Right cardiac atrium (tissue), 5 donors: Measurements from ENCODE around the gene IRAK1BP1. TPM values are rescaled to one million over a fixed set of nuclear protein-coding genes. Genes with fewer than 3 reads are reported as not detected.
"Not testable (repeated sequence)": the region's sequence is repeated elsewhere in the genome, so short reads cannot be mapped to it uniquely, and the experiment has no call there.

Source experiments
- ATAC-seq, 2 donors: fragments of 200-7000 bp; cut with Tn5 transposase; one replicate each; pipeline versions ENCODE4 v1.8.0 to v1.9.1; 2020; ENCODE audit warnings: moderate library complexity in 2 of 2, mild to moderate bottlenecking in 1 of 2
- DNase-seq, 3 donors: peaks; one replicate each; pipeline ENCODE4 v3.0.0-alpha.2; 2020
- H3K27ac ChIP-seq: one replicate; pipeline ENCODE4 v1.5.1; 2013; ENCODE audit warnings: mild to moderate bottlenecking, low read length, control low read depth, moderate library complexity
- H3K27me3 ChIP-seq: one replicate; pipeline ENCODE4 v1.6.1; 2013; ENCODE audit not compliant: control insufficient read depth, insufficient read depth
- H3K4me1 ChIP-seq: one replicate; pipeline ENCODE4 v1.6.1; 2013; ENCODE audit warnings: low read length; ENCODE audit not compliant: control insufficient read depth, insufficient read depth
- H3K4me3 ChIP-seq: one replicate; pipeline ENCODE4 v1.5.1; 2013; ENCODE audit warnings: low read length, control low read depth
- H3K9me3 ChIP-seq: one replicate; pipeline ENCODE4 v1.6.1; 2013; ENCODE audit warnings: low read length; ENCODE audit not compliant: control insufficient read depth
- WGBS: extraction: QIAGEN DNeasy Blood & Tissue Kit; methylation state at CpG from one replicate; pipeline ENCODE4 v1.1.7; 2013; 5-methylcytosine and 5-hydroxymethylcytosine counted together
- intact Hi-C, 4 donors: fragments of 100-400 bp; cut with DNase I; formaldehyde crosslinking; loops; one replicate each; pipeline versions ENCODE4 v1.11.0 to v1.14.0; 2022 to 2023
- polyA plus RNA-seq: library from polyadenylated mRNA; stranded (reverse); fragments of 200-250 nt; gene quantifications from one replicate; pipeline ENCODE4 v1.2.3, GENCODE V29; 2013
- total RNA-seq, 4 donors: library from RNA; stranded (reverse); fragmentation: NEBNext Ultra II Directional; extraction: Animal tissue kit (Norgen Biotek cat#: 25700); gene quantifications; one replicate each; pipeline ENCODE4 v1.2.1, GENCODE V29; 2021
- donor health status: healthy with polysubstance abuse.
- donor health status: DM: no; HTN: yes; CAD: no.
- donor health status: DM: no; HTN: no; CAD: no.
- donor health status: DM: no; HTN: yes; CAD: no; lungs with severe emphysema.
- donor health status: DM: yes; HTN: yes; CAD: no.

The IRAK1BP1 gene
- total and polyA plus RNA-seq, 5 donors = 3.0 to 6.2 (median 4.2) TPM

DNA sequence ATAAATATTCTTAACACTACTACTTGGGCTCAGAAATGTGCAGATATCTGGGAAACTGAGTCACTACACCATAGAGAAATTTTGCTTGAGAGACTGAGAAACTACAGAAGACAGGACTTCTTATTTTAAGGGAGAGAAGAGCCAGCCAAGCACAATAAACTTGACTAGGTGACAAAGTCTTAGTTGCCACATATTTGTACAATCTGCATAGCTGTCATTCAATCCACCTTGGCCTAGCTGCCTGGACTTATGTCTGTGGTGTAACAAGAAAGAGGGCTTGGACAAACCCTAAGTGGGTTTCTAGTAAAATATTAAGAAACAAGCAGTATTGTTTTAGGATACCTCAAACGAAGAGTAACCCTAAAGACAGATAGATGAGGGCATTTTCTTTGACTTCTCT, 21.8 kb upstream of the IRAK1BP1 start:
- no peak for ATAC-seq
- Histone ChIP-seq H3K27ac (no peak overlapping the region), H3K9me3 (no peaks in the 10 kb centered on the region), H3K4me1 (no peaks in the 10 kb centered on the region), H3K27me3 (no peaks in the 10 kb centered on the region), H3K4me3 (no peak overlapping the region)
- intact Hi-C loops = no loop called here
- WGBS = 80% methylated on average over 1 of the region's 1 CpG
- DNase-seq = no peak

DNA sequence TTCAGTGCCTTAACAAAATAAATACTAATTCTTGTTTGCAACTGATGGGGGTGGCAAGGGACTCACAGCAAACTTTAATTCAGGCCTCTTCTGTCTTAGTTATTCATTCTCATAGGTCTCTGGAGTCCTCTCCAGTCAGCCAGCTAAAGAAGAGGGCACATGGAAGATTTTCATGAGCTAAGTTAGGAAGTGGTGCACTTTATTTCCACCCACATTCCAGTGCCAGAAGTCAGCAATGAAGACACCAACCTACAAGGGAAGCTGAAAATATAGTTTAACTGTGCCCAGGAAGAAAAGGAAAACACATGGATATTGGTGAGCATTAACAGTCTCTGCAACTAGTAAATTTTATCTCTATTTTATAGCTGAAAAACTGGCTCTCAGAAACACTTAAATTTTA, 16.7 kb upstream of the IRAK1BP1 start:
- no peak overlapping the region for H3K27ac ChIP-seq
- H3K9me3 ChIP-seq = no peaks in the 10 kb centered on the region
- no peak for ATAC-seq
- intact Hi-C loops = no loop called here
- no peaks in the 10 kb centered on the region for H3K27me3 ChIP-seq
- H3K4me3 ChIP-seq = no peak overlapping the region
- DNase-seq = no peak
- no peaks in the 10 kb centered on the region for H3K4me1 ChIP-seq

DNA sequence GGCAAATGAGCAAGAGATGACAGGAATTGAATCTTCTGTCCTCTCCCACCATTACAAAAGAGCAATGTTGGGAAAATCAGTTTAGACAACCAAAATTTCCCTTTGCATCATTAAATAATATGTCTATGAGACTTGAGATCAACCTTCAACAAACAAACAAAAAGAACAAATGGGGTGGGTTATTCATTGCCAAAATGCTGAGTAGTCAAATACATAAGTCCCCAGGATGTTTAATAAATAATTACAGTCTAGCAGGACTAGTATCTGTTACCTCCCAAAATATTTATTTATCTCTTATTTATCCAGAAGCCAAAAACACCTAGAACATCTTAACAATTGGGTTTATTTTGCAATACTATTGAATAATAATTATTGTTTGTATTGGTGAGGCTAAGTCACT, 16.2 kb upstream of the IRAK1BP1 start:
- H3K4me3 ChIP-seq = no peak overlapping the region
- ATAC-seq (no peak), DNase-seq (no peak)
- intact Hi-C loops = no loop called here
- no peaks in the 10 kb centered on the region for H3K9me3 ChIP-seq
- H3K4me1 ChIP-seq = no peaks in the 10 kb centered on the region
- H3K27ac ChIP-seq = no peak overlapping the region
- no peaks in the 10 kb centered on the region for H3K27me3 ChIP-seq

DNA sequence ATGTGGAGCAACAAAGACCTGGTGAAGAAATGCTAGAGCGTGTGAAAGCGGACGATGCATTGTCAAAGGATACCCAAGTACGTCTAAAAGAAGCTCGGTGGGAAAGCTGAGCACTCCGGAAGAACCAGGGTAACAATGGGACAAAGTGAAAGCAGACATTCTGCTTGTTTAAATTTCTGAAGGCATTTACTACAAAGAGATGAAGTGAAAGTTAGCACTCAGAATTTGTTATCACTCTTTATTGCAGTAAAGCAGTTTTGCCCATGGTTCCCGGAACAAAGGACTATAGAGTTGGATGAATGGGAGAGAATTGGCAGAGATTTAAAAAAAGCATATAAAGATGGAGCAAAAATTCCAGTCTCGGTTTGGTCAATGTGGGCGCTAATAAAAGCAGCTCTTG, 12.8 kb upstream of the IRAK1BP1 start:
- H3K27ac ChIP-seq = no peak overlapping the region
- WGBS = 82% methylated on average over 9 of the region's 9 CpGs
- H3K4me1 ChIP-seq = no peaks in the 10 kb centered on the region
- intact Hi-C loops = no loop called here
- no peak for DNase-seq
- H3K9me3 ChIP-seq = no peaks in the 10 kb centered on the region
- no peak overlapping the region for H3K4me3 ChIP-seq
- no peak for ATAC-seq
- no peaks in the 10 kb centered on the region for H3K27me3 ChIP-seq

DNA sequence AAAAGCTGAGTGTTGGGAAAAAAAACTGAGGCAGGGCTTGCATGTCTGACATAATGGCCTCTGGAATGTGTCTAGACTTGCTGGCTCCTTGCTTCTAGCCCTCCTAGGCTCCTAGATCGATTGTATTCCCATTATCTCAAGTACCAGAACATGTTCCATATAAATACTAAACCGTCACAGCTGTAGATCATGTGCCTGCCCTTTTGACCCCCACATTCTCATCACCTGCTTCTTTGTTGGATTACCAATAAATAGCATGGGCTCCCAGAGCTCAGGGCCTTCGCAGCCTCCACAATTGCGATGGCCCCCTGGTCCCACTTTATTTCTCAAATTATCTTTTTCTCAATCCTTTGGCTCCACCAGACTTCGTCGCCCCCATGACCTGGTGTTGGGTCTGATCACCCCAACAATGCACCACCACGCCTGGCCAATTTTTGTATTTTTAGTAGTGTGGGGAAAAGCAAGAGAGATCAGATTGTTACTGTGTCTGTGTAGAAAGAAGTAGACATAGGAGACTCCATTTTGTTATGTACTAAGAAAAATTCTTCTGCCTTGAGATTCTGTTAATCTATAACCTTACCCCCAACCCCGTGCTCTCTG, 8.9 kb upstream of the IRAK1BP1 start:
- H3K27ac ChIP-seq, ATAC-seq, DNase-seq, intact Hi-C loops, H3K4me1 ChIP-seq, H3K27me3 ChIP-seq, H3K9me3 ChIP-seq, H3K4me3 ChIP-seq: not testable (repeated sequence)
- 91% methylated on average over 7 of the region's 8 CpGs for WGBS

DNA sequence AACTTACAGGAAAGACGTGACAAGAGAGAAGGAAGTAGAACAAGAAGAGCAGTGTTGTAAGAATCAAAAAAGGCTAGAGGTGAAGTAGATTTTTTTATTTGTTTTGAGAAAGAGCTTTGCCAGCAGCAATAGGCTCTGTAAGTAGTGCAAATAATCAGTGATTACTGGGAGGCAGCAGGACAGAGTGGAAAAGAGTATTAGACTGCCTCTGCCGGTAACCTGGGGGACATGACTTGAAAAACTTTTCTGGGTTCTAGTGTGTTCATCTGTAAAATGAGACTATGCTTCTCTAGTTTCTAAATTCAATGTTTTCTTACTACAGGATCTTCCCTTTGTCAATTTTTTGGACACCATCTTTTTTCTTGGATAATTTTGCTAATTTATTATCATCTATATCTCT, 5.8 kb upstream of the IRAK1BP1 start:
- intact Hi-C loops = no loop called here
- H3K27ac ChIP-seq = no peak overlapping the region
- DNase-seq (no peak), ATAC-seq (no peak)
- 67% methylated on average over 2 of the region's 2 CpGs for WGBS
- peaks cover 1% of the 10 kb centered on the region for H3K4me1 ChIP-seq
- no peaks in the 10 kb centered on the region for H3K27me3 ChIP-seq
- H3K9me3 ChIP-seq = no peaks in the 10 kb centered on the region
- H3K4me3 ChIP-seq = no peak overlapping the region

DNA sequence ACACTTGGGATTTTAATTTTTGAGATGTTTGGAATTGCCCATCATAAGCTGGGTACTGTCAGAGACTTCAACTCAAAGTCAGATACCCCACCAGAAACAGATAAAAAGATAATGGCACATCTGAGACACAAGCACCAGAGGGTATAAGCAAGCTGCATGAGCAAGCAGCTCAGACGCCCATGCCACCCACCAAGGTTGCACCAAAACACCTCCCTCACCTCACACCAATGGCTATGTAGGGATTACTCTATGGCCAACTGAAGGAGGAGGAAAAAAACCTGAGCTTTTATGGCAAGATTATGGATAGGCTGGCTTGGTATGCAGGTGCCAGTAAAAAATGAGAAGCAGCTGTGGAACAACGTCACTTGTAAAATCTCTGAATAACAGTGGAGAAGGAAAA, 3.8 kb upstream of the IRAK1BP1 start:
- intact Hi-C loops = no loop called here

DNA sequence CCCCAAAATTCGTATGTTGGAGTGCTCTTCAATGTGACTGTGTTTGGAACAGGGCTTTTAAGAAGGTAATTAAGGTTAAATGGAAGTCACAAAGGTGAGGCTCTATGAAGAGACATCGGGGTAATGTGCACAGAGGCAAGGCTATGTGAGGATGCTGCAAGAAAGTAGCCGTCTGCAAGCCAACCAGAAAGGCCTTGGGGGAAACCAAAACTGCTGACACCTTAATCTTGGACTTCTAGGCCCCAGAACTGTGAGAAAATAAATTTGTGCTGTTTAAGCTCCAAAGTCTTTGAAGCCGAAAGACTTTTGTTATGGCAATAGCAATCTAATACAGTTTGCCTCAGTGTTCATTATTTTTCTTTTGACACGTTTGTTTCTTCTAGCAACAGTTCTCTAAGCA, 2.4 kb upstream of the IRAK1BP1 start:
- Histone ChIP-seq H3K9me3 (no peaks in the 10 kb centered on the region), H3K4me1 (peaks cover 3% of the 10 kb centered on the region), H3K27ac (no peak overlapping the region), H3K4me3 (no peak overlapping the region), H3K27me3 (no peaks in the 10 kb centered on the region)
- ATAC-seq = no peak
- DNase-seq = no peak
- WGBS = 91% methylated on average over 5 of the region's 5 CpGs
- intact Hi-C loops = no loop called here

More for the DNA sequence above, 3.8 kb upstream of the IRAK1BP1 start:
- ATAC-seq = no peak
- H3K27ac ChIP-seq = no peak overlapping the region
- no peak for DNase-seq
- WGBS = 71% methylated on average over 2 of the region's 2 CpGs
- no peaks in the 10 kb centered on the region for H3K9me3 ChIP-seq
- no peaks in the 10 kb centered on the region for H3K27me3 ChIP-seq
- H3K4me3 ChIP-seq = no peak overlapping the region
- peaks cover 3% of the 10 kb centered on the region for H3K4me1 ChIP-seq

DNA sequence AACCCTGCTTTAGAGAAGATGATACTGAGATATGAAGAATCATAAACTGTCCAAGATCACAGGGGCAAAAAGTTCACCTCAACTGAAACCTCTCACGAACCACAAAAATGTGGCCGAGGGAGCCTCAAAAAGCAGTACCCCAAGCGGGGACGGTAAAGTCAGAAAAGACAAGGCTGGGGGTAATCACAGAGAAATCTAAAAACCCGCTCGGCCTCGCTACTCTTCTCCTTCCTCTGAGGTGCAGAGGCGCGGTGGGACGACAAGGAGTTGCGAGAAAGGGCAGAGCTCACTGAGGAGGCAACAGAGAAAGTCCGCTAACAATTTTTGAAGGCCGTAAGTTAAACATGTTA, 356 bp upstream of the IRAK1BP1 start:
- Histone ChIP-seq H3K4me3 (peak overlapping the region; percentile 96), H3K27ac (no peak overlapping the region), H3K27me3 (no peaks in the 10 kb centered on the region), H3K4me1 (peaks cover 3% of the 10 kb centered on the region), H3K9me3 (no peaks in the 10 kb centered on the region)
- intact Hi-C loops = no loop called here
- WGBS = 1% methylated on average over 13 of the region's 13 CpGs
- DNase-seq = no peak
- ATAC-seq = peak; percentile 62 to 64

DNA sequence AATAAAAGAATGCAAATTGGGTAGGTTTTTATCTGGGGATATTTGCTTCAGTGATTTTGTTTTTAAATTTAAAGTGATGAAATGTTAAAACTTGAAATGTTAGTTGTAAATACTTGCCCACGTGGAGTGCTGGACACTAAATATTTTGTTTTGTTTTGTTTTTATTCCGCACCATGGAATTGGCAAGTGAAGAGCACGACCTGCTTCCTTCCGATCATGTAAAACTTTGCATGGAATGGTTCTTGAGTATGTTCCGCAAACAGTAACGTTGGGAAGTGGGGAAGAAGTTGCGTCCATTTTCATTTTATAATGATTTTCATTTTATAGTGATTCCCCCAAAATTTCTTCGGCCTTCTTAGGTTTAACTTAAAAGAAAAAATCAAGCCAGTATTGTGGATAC, 765 bp downstream of the IRAK1BP1 start:
- DNase-seq = no peak
- H3K27me3 ChIP-seq = no peaks in the 10 kb centered on the region
- peaks cover 3% of the 10 kb centered on the region for H3K4me1 ChIP-seq
- H3K27ac ChIP-seq = no peak overlapping the region
- no peak for ATAC-seq
- 30% methylated on average over 8 of the region's 8 CpGs for WGBS
- H3K4me3 ChIP-seq = peak overlapping the region; percentile 96
- intact Hi-C loops = no loop called here
- no peaks in the 10 kb centered on the region for H3K9me3 ChIP-seq

DNA sequence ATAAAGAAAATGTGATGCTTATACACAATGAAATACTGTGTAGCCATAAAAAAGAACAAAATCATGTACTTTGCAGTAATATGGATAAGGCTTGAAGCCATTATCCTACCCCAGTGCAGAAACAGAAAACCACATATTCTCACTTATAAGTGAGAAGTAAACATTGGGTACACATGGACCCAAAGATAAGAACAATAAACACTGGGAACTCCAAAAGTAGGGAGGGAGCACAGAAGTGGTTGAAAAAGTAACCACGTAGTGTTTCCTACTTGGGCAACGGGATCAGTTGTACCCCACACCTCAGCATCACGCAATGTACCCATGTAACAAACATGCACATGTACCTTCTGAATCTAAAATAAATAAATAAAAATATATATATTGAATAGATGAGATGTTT, 8.2 kb downstream of the IRAK1BP1 start:
- no peaks in the 10 kb centered on the region for H3K9me3 ChIP-seq

DNA sequence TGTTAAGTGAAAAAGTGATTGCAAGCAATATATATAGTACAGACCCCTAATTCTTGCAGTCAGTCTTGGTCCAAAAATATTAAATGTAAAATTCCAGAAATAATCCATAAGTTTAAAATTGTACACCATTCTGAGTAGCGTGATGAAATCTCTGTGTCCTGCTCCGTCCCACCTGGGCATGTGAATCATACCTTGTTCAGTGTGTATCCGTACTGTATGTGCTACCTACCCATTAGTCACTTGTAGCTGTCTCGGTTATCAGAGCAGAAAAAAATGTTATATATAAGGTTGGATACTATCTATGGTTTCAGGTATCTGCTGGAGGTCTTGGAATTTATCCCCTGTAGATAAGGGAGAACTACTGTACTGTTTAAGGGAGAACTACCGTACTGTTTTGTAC, 16.3 kb downstream of the IRAK1BP1 start:
- H3K27ac ChIP-seq = no peak overlapping the region
- ATAC-seq (no peak), DNase-seq (no peak)
- H3K9me3 ChIP-seq = no peaks in the 10 kb centered on the region
- intact Hi-C loops = no loop called here
- H3K4me1 ChIP-seq = no peaks in the 10 kb centered on the region
- WGBS = 91% methylated on average over 5 of the region's 5 CpGs
- H3K4me3 ChIP-seq = no peak overlapping the region
- no peaks in the 10 kb centered on the region for H3K27me3 ChIP-seq

More for the DNA sequence above, 8.2 kb downstream of the IRAK1BP1 start:
- H3K27me3 ChIP-seq = no peaks in the 10 kb centered on the region
- DNase-seq (no peak), ATAC-seq (no peak)
- no peaks in the 10 kb centered on the region for H3K4me1 ChIP-seq
- H3K27ac ChIP-seq = no peak overlapping the region
- H3K4me3 ChIP-seq = no peak overlapping the region
- intact Hi-C loops = no loop called here
- WGBS = 98% methylated on average over 3 of the region's 3 CpGs
